CD4-positive, alpha-beta memory T cell (primary cell): ENCODE measurements around the gene RBBP5. TPM values are rescaled to one million over a fixed set of nuclear protein-coding genes. Genes with fewer than 3 reads are reported as not detected.

Source experiments
- CTCF ChIA-PET: fragments of 350-600 bp; sonication (Branson Sonifier 250); formaldehyde crosslinking; loops from one replicate; lab custom pipeline; 2021; ENCODE audit warnings: inconsistent platforms; ENCODE audit not compliant: partially characterized antibody; lab: Charles Lee
- POLR2A ChIA-PET: fragments of 350-600 bp; sonication (Branson Sonifier 250); formaldehyde crosslinking; loops from one replicate; lab custom pipeline; 2021; ENCODE audit not compliant: partially characterized antibody; lab: Charles Lee
- DNase-seq, 5 donors: peaks; one replicate each; pipeline versions ENCODE4 v3.0.0 to v3.0.0-alpha.2; 2020 to 2022; ENCODE audit warnings: mixed read lengths in 1 of 5
- H3K27ac ChIP-seq: one replicate; pipeline ENCODE4 v1.7.0; 2013; ENCODE audit warnings: low read depth, low read length
- H3K27me3 ChIP-seq: 2 replicates; pipeline ENCODE4 v1.7.0; 2013; ENCODE audit warnings: mild to moderate bottlenecking, low read length, moderate library complexity; ENCODE audit not compliant: insufficient read depth
- H3K36me3 ChIP-seq: 2 replicates; pipeline ENCODE4 v1.7.0; 2013; ENCODE audit warnings: mild to moderate bottlenecking, low read length, moderate library complexity; ENCODE audit not compliant: insufficient read depth
- H3K4me1 ChIP-seq: 2 replicates; pipeline ENCODE4 v1.7.0; 2013; ENCODE audit warnings: mild to moderate bottlenecking, low read length, moderate library complexity; ENCODE audit not compliant: insufficient read depth
- H3K4me3 ChIP-seq, 2 donors: one replicate each; pipeline ENCODE4 v1.7.0; 2013; ENCODE audit warnings: low read length in 2 of 2, mild to moderate bottlenecking in 1 of 2
- H3K9me3 ChIP-seq, 2 donors: one replicate each; pipeline ENCODE4 v1.7.0; 2013; ENCODE audit warnings: low read length in 2 of 2, control low read depth in 1 of 2; ENCODE audit not compliant: control insufficient read depth in 1 of 2
- H3K27ac Mint-ChIP-seq, 7 donors: one replicate each; pipeline ENCODE4 v1.8.0; 2020 to 2021; ENCODE audit warnings: mixed read lengths in 7 of 7, mild to moderate bottlenecking in 6 of 7, inconsistent platforms in 3 of 7, moderate library complexity in 3 of 7
- H3K27me3 Mint-ChIP-seq, 2 donors: one replicate each; pipeline ENCODE4 v1.8.0; 2020 to 2021; ENCODE audit warnings: mixed read lengths in 2 of 2
- H3K36me3 Mint-ChIP-seq, 2 donors: one replicate each; pipeline ENCODE4 v1.8.0; 2020 to 2021; ENCODE audit warnings: mixed read lengths in 2 of 2, inconsistent platforms in 1 of 2, mild to moderate bottlenecking in 1 of 2
- H3K4me1 Mint-ChIP-seq, 4 donors: one replicate each; pipeline ENCODE4 v1.8.0; 2020 to 2021; ENCODE audit warnings: mixed read lengths in 4 of 4, mild to moderate bottlenecking in 1 of 4
- H3K4me3 Mint-ChIP-seq, 8 donors: one replicate each; pipeline ENCODE4 v1.8.0; 2020 to 2021; ENCODE audit warnings: mixed read lengths in 8 of 8, mild to moderate bottlenecking in 7 of 8, moderate library complexity in 6 of 8, inconsistent platforms in 3 of 8
- H3K9me3 Mint-ChIP-seq, 8 donors: one replicate each; pipeline ENCODE4 v1.8.0; 2020 to 2021; ENCODE audit warnings: mixed read lengths in 8 of 8, mild to moderate bottlenecking in 5 of 8, inconsistent platforms in 3 of 8, moderate library complexity in 1 of 8
- intact Hi-C: fragments of 100-400 bp; cut with micrococcal nuclease; formaldehyde crosslinking; loops from one replicate; pipeline ENCODE4 v1.15.1; 2023
- polyA plus RNA-seq, 2 donors: library from polyadenylated mRNA; unstranded; fragments of 300-500 nt; fragmentation: Illumina TruSeq; gene quantifications; one replicate each; pipeline ENCODE4 v1.2.3, GENCODE V29; 2021
- total RNA-seq, 2 experiments: library from RNA; stranded (reverse); gene quantifications; one replicate each; pipeline ENCODE4 v1.2.3, GENCODE V29; 2021

The RBBP5 gene
- total and polyA plus RNA-seq, 4 experiments from 2014 or later: 16.8 to 32.9 (median 26.8) TPM

DNA sequence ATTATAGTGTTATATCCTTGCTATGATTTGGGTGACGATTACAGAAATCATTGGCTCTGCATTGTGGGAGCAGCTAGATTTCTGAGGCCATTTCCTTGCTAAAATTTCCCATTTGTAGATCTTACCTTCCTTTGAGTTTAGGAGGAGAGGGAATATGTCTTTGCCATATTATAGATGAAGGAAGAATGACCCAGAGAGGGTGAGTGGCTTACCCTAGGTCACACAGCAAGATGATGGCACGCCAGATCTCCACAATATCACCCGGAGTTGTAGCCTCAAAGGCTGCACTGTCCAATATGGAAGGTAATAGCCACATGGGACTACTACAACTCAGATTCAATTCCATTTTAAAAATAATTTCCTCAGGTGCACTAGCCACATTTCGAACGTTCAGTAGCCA, 68.5 kb downstream of the RBBP5 start:
- peaks cover 1 to 11% of the 10 kb centered on the region in 2 donors for H3K27me3 Mint-ChIP-seq
- H3K4me1 Mint-ChIP-seq: no peaks in the 10 kb centered on the region
- DNase-seq: no peak
- Histone ChIP-seq H3K36me3 (no peaks in the 10 kb centered on the region), H3K27me3 (no peaks in the 10 kb centered on the region), H3K4me3 (no peak overlapping the region), H3K4me1 (no peaks in the 10 kb centered on the region), H3K9me3 (no peaks in the 10 kb centered on the region), H3K27ac (no peak overlapping the region)
- ChIA-PET POLR2A (no interaction called here), CTCF (interaction anchor here (3.1 kb wide), 1 partner anchor 8 kb away, joined by 20 read pairs; no protein-coding TSS in a partner anchor)
- H3K4me3 Mint-ChIP-seq: no peak overlapping the region
- no peak overlapping the region for H3K27ac Mint-ChIP-seq
- intact Hi-C loops: no loop called here
- H3K36me3 Mint-ChIP-seq: no peaks in the 10 kb centered on the region
- H3K9me3 Mint-ChIP-seq: no peaks in the 10 kb centered on the region

DNA sequence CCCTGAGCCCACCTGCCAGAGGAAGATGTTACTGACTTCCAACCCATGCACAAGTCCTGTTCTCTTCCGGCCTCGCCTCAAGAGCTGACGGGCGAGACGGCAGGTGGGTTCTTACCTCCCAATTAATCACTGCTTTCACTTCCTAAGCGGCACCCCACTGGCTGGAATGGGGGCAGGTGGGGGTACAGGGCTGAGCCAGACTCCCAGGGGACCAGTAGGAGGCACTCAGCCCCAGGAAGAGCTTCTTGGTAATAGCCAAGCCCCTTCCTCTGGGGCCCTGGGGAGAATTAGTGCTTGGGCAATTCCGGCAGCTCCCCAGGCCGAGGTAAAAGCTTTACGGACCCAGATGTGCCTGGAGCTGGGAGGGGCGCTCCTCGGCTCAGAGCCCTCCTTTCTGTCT, 69.1 kb downstream of the RBBP5 start:
- Histone ChIP-seq H3K27ac (no peak overlapping the region), H3K27me3 (no peaks in the 10 kb centered on the region), H3K4me3 (no peak overlapping the region), H3K4me1 (no peaks in the 10 kb centered on the region), H3K36me3 (no peaks in the 10 kb centered on the region), H3K9me3 (no peaks in the 10 kb centered on the region)
- no peaks in the 10 kb centered on the region for H3K9me3 Mint-ChIP-seq
- no peaks in the 10 kb centered on the region for H3K36me3 Mint-ChIP-seq
- H3K27ac Mint-ChIP-seq: no peak overlapping the region
- POLR2A ChIA-PET: no interaction called here
- CTCF ChIA-PET: interaction anchor here (1.5 to 3.1 kb wide), 2 partner anchors 9 to 11 kb away, joined by 4 to 20 read pairs; no protein-coding TSS in a partner anchor
- no peak overlapping the region for H3K4me3 Mint-ChIP-seq
- peaks cover 1 to 16% of the 10 kb centered on the region in 2 donors for H3K27me3 Mint-ChIP-seq
- intact Hi-C loops: no loop called here
- DNase-seq: no peak
- H3K4me1 Mint-ChIP-seq: no peaks in the 10 kb centered on the region

DNA sequence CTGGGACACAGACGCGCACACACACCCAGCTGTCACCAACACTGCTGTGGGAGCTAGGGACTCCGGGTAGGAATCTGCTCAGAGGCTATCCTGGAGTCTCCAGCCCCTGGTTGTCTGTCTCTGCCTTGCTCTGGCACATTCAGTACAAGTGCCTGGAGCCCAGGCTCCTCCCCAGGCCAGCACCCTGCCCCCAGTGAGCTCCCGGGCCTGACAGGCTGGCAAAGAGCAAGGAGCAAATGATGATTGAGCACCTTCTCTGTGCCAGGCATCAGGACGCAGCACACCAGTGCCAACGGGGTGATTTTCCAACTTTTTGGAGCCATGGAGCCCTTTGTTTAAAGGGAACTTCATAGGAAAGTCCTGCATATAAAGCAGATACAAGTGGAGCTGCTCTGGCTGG, 72.3 kb downstream of the RBBP5 start:
- POLR2A ChIA-PET: no interaction called here
- H3K9me3 Mint-ChIP-seq: no peaks in the 10 kb centered on the region

DNA sequence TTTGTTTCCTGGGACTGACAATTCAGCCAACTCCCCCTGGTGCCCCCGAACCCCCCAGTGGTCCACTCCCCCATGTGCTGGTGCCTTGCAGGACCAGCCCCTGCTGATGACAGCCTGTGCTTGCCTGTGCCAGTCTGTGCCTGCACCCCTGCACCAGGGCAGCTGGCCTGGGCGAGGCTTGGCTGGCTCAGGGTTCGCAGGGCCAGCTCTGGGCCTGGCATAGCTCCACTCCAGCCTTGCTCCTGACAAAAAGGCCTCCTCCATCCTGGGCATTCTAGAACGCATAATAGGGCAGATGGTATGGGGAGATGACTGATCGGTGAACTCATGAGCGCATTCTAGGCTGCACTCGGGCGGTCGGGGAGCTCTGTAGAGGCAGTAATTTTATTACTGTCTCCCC, 73.4 kb downstream of the RBBP5 start:
- POLR2A ChIA-PET: no interaction called here
- no peaks in the 10 kb centered on the region for H3K9me3 Mint-ChIP-seq
- no peaks in the 10 kb centered on the region for H3K36me3 Mint-ChIP-seq
- Histone ChIP-seq H3K27me3 (no peaks in the 10 kb centered on the region), H3K4me1 (no peaks in the 10 kb centered on the region), H3K27ac (no peak overlapping the region), H3K4me3 (no peak overlapping the region), H3K9me3 (no peaks in the 10 kb centered on the region), H3K36me3 (no peaks in the 10 kb centered on the region)
- H3K4me3 Mint-ChIP-seq: no peak overlapping the region
- intact Hi-C loops: no loop called here
- no peak overlapping the region for H3K27ac Mint-ChIP-seq
- no peak for DNase-seq
- no peaks in the 10 kb centered on the region for H3K4me1 Mint-ChIP-seq
- H3K27me3 Mint-ChIP-seq: peaks cover 7 to 37% of the 10 kb centered on the region in 2 donors
- CTCF ChIA-PET: no interaction called here

More for the DNA sequence above, 72.3 kb downstream of the RBBP5 start:
- H3K4me3 ChIP-seq: no peak overlapping the region
- H3K4me3 Mint-ChIP-seq: no peak overlapping the region
- H3K4me1 Mint-ChIP-seq: no peaks in the 10 kb centered on the region
- CTCF ChIA-PET: no interaction called here
- no peaks in the 10 kb centered on the region for H3K36me3 ChIP-seq
- no peak overlapping the region for H3K27ac ChIP-seq
- H3K4me1 ChIP-seq: no peaks in the 10 kb centered on the region
- no peaks in the 10 kb centered on the region for H3K36me3 Mint-ChIP-seq
- H3K27ac Mint-ChIP-seq: no peak overlapping the region
- H3K27me3 Mint-ChIP-seq: peaks cover 5 to 37% of the 10 kb centered on the region in 2 donors
- H3K9me3 ChIP-seq: no peaks in the 10 kb centered on the region
- intact Hi-C loops: no loop called here
- no peaks in the 10 kb centered on the region for H3K27me3 ChIP-seq
- no peak for DNase-seq

DNA sequence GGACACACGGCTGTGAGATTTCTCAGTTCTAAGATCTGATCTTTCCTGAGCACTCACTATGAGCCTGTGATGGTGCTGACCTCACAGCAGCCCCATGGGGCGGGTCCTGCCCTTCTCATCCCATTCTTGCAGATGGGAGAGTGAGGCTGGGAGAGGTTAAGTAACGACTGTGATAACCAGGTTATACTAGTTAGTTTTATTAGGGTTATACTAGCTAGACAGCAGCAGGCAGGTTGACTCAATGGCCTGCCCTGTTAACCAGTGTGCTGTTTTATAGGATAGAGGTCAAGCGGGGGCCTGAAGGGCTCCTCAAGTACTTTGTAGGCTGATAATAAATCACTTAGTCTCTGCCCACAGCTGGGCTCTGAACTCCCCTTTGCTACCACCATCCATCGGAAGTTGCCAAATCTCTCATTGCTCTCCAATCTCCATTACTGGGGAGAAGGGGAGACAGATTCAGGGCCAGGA, 74.0 kb downstream of the RBBP5 start:
- H3K4me3 Mint-ChIP-seq: no peak overlapping the region
- Histone ChIP-seq H3K27me3 (no peaks in the 10 kb centered on the region), H3K36me3 (no peaks in the 10 kb centered on the region), H3K27ac (no peak overlapping the region), H3K4me3 (no peak overlapping the region), H3K9me3 (no peaks in the 10 kb centered on the region), H3K4me1 (no peaks in the 10 kb centered on the region)
- CTCF ChIA-PET: no interaction called here
- no peaks in the 10 kb centered on the region for H3K36me3 Mint-ChIP-seq
- POLR2A ChIA-PET: no interaction called here
- H3K4me1 Mint-ChIP-seq: no peaks in the 10 kb centered on the region
- peaks cover 7 to 34% of the 10 kb centered on the region in 2 donors for H3K27me3 Mint-ChIP-seq
- no peak overlapping the region for H3K27ac Mint-ChIP-seq
- intact Hi-C loops: no loop called here
- no peak for DNase-seq
- no peaks in the 10 kb centered on the region for H3K9me3 Mint-ChIP-seq

DNA sequence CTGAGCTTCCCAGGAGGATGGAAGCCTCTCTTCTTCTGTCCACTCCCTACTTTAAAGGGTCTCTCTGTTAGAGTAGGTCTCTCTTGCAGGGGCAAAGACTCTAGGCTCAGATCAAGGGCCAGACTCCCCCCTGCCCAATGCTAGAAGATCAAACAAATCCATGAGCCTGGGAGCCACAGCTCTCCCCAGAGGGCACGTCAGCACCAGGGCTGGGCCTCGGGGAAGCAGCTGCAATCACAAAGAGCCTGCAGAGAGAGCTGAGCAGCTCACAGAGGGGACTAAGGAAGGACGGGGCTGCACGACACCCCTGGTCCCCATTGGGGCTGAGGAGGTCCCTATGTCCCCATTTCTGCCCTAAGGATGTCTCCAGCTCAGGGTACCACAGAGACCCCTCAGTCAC, 74.9 kb downstream of the RBBP5 start:
- Mint-ChIP-seq H3K27me3 (peaks cover 11 to 39% of the 10 kb centered on the region in 2 donors), H3K4me3 (no peak overlapping the region), H3K36me3 (no peaks in the 10 kb centered on the region), H3K27ac (no peak overlapping the region), H3K4me1 (no peaks in the 10 kb centered on the region), H3K9me3 (no peaks in the 10 kb centered on the region)
- ChIA-PET POLR2A (no interaction called here), CTCF (interaction anchor here (1.2 kb wide), 1 partner anchor 15 kb away, joined by 5 read pairs; no protein-coding TSS in a partner anchor)
- Histone ChIP-seq H3K4me1 (no peaks in the 10 kb centered on the region), H3K9me3 (no peaks in the 10 kb centered on the region), H3K27ac (no peak overlapping the region), H3K4me3 (no peak overlapping the region), H3K36me3 (no peaks in the 10 kb centered on the region), H3K27me3 (no peaks in the 10 kb centered on the region)
- intact Hi-C loops: no loop called here
- no peak for DNase-seq

DNA sequence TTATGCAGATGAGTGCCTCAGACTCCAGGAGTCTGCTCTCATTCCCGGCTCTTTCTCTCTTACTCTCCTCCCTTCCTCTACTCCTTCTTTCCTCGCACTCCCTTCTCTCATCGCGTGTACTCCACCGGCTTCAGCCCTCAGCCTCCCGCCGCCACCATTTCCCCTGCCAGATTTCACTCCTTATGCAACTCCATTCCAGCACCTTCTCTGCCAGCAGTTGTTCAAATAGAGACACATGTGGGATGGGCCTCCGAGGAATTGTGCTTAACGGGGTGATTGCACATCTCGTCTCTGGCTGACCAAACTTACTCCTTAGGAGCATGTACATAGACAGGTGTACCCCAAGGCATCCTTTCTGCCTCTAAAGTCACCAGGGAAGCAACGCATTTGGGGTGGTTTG, 76.6 kb downstream of the RBBP5 start:
- H3K9me3 Mint-ChIP-seq: no peaks in the 10 kb centered on the region
- ChIA-PET POLR2A (no interaction called here), CTCF (no interaction called here)
- no peak overlapping the region for H3K27ac Mint-ChIP-seq
- no peak overlapping the region for H3K4me3 Mint-ChIP-seq
- no peak overlapping the region for H3K27ac ChIP-seq
- no peak for DNase-seq
- H3K36me3 ChIP-seq: no peaks in the 10 kb centered on the region
- no peaks in the 10 kb centered on the region for H3K4me1 ChIP-seq
- H3K27me3 Mint-ChIP-seq: peaks cover 14 to 47% of the 10 kb centered on the region in 2 donors
- no peaks in the 10 kb centered on the region for H3K27me3 ChIP-seq
- no peaks in the 10 kb centered on the region for H3K4me1 Mint-ChIP-seq
- intact Hi-C loops: no loop called here
- no peaks in the 10 kb centered on the region for H3K9me3 ChIP-seq
- H3K36me3 Mint-ChIP-seq: no peaks in the 10 kb centered on the region
- H3K4me3 ChIP-seq: no peak overlapping the region

DNA sequence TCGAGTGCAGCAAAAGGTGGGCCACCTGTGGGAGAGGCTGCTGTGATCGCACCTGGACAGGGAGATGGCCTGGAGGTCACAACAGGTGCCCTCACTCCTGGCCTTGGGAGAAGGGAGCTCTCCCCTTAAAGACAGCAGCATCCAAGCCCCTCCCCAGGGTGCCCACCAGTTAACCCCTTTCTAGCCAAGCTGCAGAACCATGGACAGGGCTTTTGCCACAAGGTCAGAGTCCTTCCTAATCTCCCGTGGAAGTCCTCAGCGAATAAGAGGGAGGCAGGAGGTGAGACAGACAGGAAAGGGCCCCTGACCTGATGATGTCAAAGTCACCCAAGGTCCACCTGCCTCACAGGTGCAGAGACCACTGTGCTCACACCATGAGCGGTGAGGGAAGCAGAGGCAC, 77.0 kb downstream of the RBBP5 start:
- no peaks in the 10 kb centered on the region for H3K9me3 ChIP-seq
- DNase-seq: no peak
- intact Hi-C loops: no loop called here
- Mint-ChIP-seq H3K27me3 (peaks cover 18 to 51% of the 10 kb centered on the region in 2 donors), H3K4me1 (no peaks in the 10 kb centered on the region), H3K36me3 (no peaks in the 10 kb centered on the region), H3K27ac (no peak overlapping the region), H3K9me3 (no peaks in the 10 kb centered on the region), H3K4me3 (no peak overlapping the region)
- H3K36me3 ChIP-seq: no peaks in the 10 kb centered on the region
- ChIA-PET POLR2A (no interaction called here), CTCF (no interaction called here)
- no peak overlapping the region for H3K4me3 ChIP-seq
- H3K4me1 ChIP-seq: no peaks in the 10 kb centered on the region
- H3K27ac ChIP-seq: no peak overlapping the region
- no peaks in the 10 kb centered on the region for H3K27me3 ChIP-seq
